ENCODE measurements around the gene SLC16A10.
A peak's percentile ranks its signal among the peaks of the same experiment; 100 is the strongest.
"Not testable (repeated sequence)": the region's sequence is repeated elsewhere in the genome, so short reads cannot be mapped to it uniquely, and the experiment has no call there.

The SLC16A10 gene

GRCh38 chr6:111086685-111087084, 618 bp upstream of the SLC16A10 start:
- DNase-seq (ENCODE audit: low read depth, low spot score): no peak

DNA sequence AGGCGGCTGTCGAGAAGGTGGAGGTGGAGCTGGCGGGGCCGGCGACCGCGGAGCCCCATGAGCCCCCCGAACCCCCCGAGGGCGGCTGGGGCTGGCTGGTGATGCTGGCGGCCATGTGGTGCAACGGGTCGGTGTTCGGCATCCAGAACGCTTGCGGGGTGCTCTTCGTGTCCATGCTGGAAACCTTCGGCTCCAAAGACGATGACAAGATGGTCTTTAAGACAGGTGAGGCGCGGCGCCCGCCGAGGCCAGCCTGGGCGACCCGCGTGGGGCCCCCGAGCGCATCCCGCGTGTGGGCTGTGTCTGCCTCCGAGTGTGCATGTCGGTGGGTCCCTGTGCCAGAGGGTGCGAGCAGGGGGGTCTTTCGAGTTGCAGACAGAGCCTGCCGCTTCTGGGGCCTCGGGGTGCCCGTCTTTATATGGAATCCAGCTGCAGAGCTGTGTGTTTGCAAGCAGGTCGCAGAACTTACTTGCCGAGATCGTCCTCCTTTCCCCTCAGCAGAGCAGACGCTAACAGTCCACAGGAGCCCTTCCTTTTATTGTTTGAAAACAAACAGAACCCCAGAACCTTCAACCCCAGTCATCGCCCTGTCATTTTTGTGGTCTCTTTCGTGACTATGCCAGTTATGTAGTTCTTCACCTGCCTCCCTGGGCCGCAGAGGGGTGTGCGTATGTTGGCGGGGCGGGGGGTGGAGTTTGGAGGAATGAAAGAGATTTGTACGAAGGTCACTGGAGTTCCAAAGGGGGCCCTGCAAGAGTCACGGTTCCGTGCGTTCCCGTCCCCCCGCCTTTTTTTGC, 766 bp downstream of the SLC16A10 start:
- DNase-seq (ENCODE audit: low read depth, low spot score): peak; percentile 53

DNA sequence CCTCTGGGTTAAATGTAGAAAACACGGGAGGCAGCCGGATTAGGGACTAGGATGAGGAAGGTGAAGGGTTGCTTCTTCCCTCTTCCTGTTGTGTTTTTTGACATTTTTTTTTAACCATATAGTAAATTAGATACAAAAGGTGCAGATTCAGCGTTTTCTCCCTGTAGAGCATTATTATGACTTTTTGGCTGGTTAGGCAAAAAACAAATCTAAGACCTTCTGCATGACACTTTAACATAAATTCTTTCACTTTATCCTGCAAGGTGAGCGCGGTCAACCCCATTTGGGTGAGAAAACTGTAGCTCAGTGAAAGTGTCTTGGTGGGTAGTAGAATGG, 1.3 kb downstream of the SLC16A10 start:
- DNase-seq (ENCODE audit: low read depth, low spot score): no peak

GRCh38 chr6:111090766-111091165, 3.5 kb downstream of the SLC16A10 start:
- no peak for DNase-seq (ENCODE audit: low read depth, low spot score)

- no peak for DNase-seq (ENCODE audit: low read depth, low spot score)
Measured at GRCh38 chr6:111091987-111092386, 4.7 kb downstream of the SLC16A10 start.

GRCh38 chr6:111095488-111095887, 8.2 kb downstream of the SLC16A10 start:
- DNase-seq (ENCODE audit: low read depth, low spot score): not testable (repeated sequence)

GRCh38 chr6:111096246-111096645, 8.9 kb downstream of the SLC16A10 start:
- DNase-seq (ENCODE audit: low read depth, low spot score): peak; percentile 23

GRCh38 chr6:111098597-111098996, 11.3 kb downstream of the SLC16A10 start:
- DNase-seq (ENCODE audit: low read depth, low spot score): no peak

DNA sequence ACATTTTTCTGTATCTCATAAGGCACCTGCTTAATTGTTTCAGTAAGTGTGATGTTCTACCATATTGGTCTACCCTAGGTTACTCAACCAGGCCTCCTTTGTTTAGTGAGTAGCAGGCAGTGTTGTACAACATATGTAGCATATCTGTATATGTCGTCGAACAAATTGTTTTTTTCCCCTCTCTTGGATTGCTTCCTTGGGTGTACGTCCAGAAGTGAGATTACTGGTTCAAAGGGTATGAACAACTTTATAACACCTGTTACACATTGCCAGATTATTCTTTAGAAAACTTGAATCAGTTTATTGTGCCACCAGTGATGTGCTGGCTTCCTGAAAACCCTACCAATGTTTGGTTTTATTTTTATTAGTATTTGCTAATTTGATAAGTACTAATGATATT, 14.7 kb downstream of the SLC16A10 start:
- DNase-seq (ENCODE audit: low read depth, low spot score): no peak

DNA sequence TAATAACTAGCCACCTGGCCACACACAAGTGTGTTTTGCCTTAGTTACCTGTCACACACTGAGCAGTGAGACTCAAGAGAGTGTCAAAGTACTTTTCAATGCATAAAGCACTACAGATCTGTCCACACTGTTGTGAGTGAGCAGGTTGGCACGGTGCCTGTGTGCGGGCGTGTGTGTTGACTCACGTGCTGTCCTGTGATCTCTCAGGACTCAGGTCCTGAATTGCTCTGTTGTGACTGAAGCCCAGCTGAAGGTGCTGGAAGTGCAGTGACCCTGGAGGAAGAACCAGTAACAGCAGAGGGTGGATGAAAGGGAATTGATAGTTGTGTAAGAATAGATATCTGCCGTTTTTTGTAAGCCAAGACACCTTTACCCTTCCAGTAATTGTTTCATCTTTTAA, 18.3 kb downstream of the SLC16A10 start:
- DNase-seq (ENCODE audit: low read depth, low spot score): no peak

DNA sequence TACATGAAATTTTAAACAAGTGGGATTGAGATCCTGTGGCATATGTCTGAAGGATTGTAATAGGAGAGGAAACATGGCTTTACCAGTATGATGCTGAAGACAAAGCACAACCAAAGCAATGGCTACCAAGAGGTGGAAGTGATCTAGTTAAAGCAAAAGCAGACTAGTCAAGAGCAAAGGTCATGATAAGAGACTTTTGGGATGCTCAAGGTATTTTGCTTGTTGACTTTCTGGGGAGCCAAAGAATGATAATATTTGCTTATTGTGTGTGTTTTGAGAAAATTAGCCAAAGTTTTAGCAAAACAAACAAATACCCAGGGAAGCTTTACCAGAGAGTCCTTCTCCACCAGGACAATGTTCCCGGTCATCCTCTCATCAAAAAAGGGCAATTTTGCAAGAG, 20.3 kb downstream of the SLC16A10 start:
- DNase-seq (ENCODE audit: low read depth, low spot score): no peak

DNA sequence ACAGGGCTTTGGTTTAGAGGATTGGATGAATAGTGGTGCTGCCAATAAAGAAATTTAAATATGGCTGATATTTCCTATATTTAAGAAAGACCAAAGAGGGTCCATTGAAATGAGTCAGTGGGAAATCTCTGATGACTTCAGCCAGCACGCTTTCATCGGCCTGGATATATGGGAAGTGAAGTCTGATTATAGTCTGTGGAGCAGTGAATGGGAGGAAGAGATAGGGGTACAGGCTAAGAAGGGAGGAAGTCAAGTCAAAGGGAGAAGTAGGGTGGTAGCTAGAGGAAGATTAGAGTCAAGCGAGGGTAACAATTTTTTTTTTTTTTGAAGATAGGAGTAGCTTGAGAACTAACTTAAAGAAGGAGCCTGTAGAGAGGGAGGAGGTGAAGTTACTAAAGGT, 22.7 kb downstream of the SLC16A10 start:
- no peak for DNase-seq (ENCODE audit: low read depth, low spot score)

- no peak for DNase-seq (ENCODE audit: low read depth, low spot score)
Measured at GRCh38 chr6:111113336-111114086, 26.2 kb downstream of the SLC16A10 start.

GRCh38 chr6:111114087-111114443, 26.8 kb downstream of the SLC16A10 start:
- no peak for DNase-seq (ENCODE audit: low read depth, low spot score)

- DNase-seq (ENCODE audit: low read depth, low spot score): no peak
Measured at GRCh38 chr6:111114482-111114881, 27.2 kb downstream of the SLC16A10 start.

- no peak for DNase-seq (ENCODE audit: low read depth, low spot score)
Measured at GRCh38 chr6:111118826-111119225, 31.5 kb downstream of the SLC16A10 start.

DNA sequence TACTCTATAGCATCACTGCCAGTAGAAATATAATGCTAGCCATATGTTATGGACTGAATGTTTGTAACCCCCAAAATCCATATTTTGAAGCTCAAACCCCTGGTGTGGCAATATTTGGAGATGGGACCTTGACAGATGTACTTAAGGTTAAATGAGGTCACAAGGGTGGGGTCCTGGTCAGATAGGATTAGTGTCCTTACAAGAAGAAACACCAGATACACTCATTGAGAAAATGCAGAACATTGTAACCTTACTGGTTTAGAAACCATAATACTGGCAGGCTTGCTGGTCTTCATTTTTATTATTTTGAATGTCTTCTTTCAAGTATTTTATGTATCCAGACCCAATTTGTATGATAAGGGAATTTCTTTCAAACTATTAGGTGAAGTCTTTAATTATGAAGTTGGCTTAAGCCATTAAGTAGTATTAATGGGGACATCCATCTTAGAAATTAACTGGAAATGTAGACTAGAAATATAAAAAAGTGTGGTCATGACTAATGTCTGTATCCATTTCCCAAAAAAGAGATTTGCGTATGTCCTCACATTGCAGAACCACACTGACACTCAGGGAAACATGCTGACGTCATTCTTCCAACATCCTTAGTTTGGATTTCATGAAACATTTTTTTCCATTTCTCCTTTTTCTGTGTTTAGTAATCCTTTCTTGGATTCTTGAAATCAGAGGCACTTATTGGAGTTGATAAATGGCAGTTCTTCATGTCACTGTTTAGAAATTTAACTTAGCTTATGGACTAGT, 32.4 kb downstream of the SLC16A10 start:
- no peak for DNase-seq (ENCODE audit: low read depth, low spot score)

DNA sequence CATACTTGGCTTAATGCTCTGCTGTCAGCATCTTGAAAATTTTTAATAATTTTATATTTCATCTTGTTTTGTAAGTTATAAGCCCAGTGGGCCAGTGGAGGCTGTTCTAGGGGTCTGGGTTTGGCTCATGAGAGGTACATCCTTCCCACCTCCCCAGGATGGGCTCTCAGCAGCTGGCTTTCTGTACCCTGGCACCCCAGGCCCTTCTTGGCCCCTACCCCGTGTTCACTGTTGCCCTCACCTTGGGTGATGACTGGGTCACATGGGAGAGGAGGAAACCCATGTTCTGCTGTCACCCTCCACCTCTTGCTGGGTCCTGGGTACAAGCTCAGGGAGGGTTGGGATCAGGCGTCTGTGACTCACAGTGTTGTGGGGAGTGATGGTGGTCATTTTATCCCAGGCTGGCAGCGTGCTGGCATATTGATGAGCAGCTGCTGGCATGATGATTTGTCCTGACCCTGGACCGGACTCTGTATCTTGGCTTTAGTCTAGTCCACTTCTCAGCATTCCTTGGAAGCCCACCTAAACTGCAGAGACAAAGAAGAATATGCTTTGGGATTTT, 34.6 kb downstream of the SLC16A10 start:
- no peak for DNase-seq (ENCODE audit: low read depth, low spot score)

DNA sequence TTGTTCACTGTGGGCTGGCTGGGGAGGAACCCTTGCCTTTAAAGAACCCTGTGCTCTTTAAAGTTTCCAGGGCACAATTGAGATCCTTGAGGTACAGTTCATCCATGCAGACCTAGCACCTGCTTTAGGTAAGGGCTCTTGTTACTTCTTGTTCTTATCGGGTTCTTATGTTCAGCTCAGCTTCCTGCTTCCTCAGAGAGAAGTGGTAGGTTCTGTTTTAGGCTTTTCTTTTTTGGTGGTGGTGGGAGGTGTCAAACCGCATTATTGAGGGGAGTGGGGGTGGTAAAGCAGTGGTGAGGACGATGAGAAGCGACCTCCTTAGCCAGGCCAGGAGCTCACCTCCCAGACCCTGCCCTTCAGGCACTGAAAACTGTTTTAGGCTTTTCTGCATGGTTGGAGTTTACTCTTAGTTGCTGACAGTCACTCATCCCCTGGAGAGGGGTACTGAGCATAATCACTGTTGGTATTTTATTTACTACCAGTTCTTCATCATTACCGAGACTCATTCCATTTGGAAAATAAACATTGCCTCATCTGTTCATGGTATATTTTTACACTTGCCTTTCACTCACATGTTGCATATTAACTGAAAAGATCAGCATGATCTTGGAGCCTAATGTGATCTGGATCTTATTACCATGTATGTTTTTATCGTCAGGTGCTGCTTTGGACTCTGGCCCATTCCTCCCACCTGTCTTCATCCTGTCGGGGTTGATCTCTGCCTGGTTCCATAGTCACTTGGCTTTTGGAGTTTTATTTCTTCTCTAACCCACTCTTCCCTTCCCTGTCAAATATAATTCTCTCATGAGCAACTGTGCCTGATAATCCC, 35.4 kb downstream of the SLC16A10 start:
- DNase-seq (ENCODE audit: low read depth, low spot score): no peak

DNA sequence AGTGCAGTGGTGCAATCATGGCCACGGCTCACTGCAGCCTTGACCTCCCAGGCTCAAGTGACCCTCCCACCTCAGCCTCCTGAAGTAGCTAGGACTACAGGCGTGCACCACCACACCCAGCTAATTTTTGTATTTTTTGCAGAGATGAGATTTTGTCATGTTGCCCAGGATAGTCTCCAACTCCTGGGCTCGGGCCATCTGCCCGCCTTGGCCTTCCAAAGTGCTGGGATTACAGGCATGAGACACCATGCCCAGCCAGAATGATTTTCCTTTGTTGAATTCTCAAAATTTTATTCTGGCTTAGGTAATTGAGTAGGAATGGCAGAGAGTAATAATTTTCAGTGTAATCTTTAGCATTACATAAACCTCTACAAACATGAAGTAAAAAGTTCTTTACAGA, 37.1 kb downstream of the SLC16A10 start:
- DNase-seq (ENCODE audit: low read depth, low spot score): no peak

- no peak for DNase-seq (ENCODE audit: low read depth, low spot score)
Measured at GRCh38 chr6:111129013-111129412, 41.7 kb downstream of the SLC16A10 start.
